GM13976 (cell line): ENCODE results near the gene NPS.

Experiments
- DNase-seq: peaks from one replicate; pipeline ENCODE4 v3.0.0; 2012; ENCODE audit warnings: low spot score
- CTCF ChIP-seq: IDR thresholded peaks from 2 replicates; pipeline ENCODE4 v1.5.1; 2012; ENCODE audit warnings: borderline replicate concordance, mild to moderate bottlenecking; ENCODE audit not compliant: insufficient read depth; ENCODE audit errors: extremely low read depth, missing control alignments, control extremely low read depth
- in situ Hi-C: fragments of 300-500 bp; cut with MboI; formaldehyde crosslinking; loops from one replicate; pipeline ENCODE4 v1.12.0; 2022; ENCODE audit warnings: low sequenced_read_pairs, mixed read lengths, inconsistent platforms; ENCODE audit not compliant: unreplicated experiment

The NPS gene

GRCh38 chr10:127587668-127588365 is 38.7 kb downstream of the NPS start:
- in situ Hi-C loops, result no loop called here
- DNase-seq, result no peak
- TF ChIP-seq CTCF, result no peak

- no peak for TF ChIP-seq CTCF
- no peak for DNase-seq
- in situ Hi-C loops, result no loop called here
These were observed 43.5 kb downstream of the NPS start for GRCh38 chr10:127592586-127592985.

GRCh38 chr10:127600479-127600878 is 51.4 kb downstream of the NPS start:
- TF ChIP-seq CTCF, result no peak
- in situ Hi-C loops, result no loop called here
- no peak for DNase-seq
